H1 (cell line): ENCODE results near the gene LIX1L. TPM values are rescaled to one million over a fixed set of nuclear protein-coding genes. Genes with fewer than 3 reads are reported as not detected.

Experiments
- CHD7 ChIP-seq: fragments of 300-600 bp; sonication (generic); IDR thresholded peaks from 2 replicates; pipeline ENCODE4 v1.7.1; 2012; ENCODE audit warnings: low read length, moderate library complexity, mild to moderate bottlenecking, inconsistent platforms; ENCODE audit not compliant: insufficient replicate concordance
- CTBP2 ChIP-seq: IDR thresholded peaks from 2 replicates; pipeline ENCODE4 v1.7.0; 2011; ENCODE audit warnings: borderline replicate concordance, mild to moderate bottlenecking, moderate library complexity, mixed read lengths, low read length; ENCODE audit not compliant: insufficient read depth, insufficient read length
- EP300 ChIP-seq, 2 experiments: IDR thresholded peaks; 1 replicate in 1 of 2; 2 replicates in 1 of 2; pipeline ENCODE4 v1.6.1; 2011 to 2012; ENCODE audit warnings: low read depth in 2 of 2, low read length in 2 of 2, mild to moderate bottlenecking in 2 of 2, borderline replicate concordance in 1 of 2, inconsistent platforms in 1 of 2, moderate library complexity in 1 of 2
- EZH2 ChIP-seq: fragments of 200-600 bp; sonication (generic); IDR thresholded peaks from 2 replicates; pipeline ENCODE4 v1.7.1; 2012; ENCODE audit warnings: low read depth, mild to moderate bottlenecking, moderate library complexity, low read length, inconsistent platforms; ENCODE audit not compliant: severe bottlenecking
- JUND ChIP-seq: IDR thresholded peaks from 2 replicates; pipeline ENCODE4 v1.6.1; 2011; ENCODE audit warnings: mild to moderate bottlenecking, improper control_type of control experiment, low read length
- PHF8 ChIP-seq: fragments of 200-600 bp; sonication (generic); conservative IDR thresholded peaks from 2 replicates; pipeline ENCODE4 v1.7.1; 2012; ENCODE audit warnings: low read depth, mild to moderate bottlenecking, inconsistent platforms, low read length, moderate library complexity
- RNF2 ChIP-seq: fragments of 200-900, 300-1000 bp; sonication (generic); IDR thresholded peaks from 2 replicates; pipeline ENCODE4 v1.7.1; 2016; ENCODE audit warnings: borderline replicate concordance, low read depth, mild to moderate bottlenecking, antibody characterized with exemption, low read length; ENCODE audit not compliant: poor library complexity, severe bottlenecking; ENCODE audit errors: missing control alignments
- SP2 ChIP-seq: IDR thresholded peaks from 2 replicates; pipeline ENCODE4 v1.6.1; 2012; ENCODE audit warnings: mild to moderate bottlenecking, low read length, inconsistent platforms
- TCF12 ChIP-seq: IDR thresholded peaks from 2 replicates; pipeline ENCODE4 v1.6.1; 2011; ENCODE audit warnings: low read depth, mild to moderate bottlenecking, low read length
- polyA plus RNA-seq, 7 experiments: library from polyadenylated mRNA; depleted of rRNA in 3 of 7; stranded (reverse) in 5 of 7; unstranded in 2 of 7; fragments of >200 nt in 5 of 7; fragments of 200-250 nt in 2 of 7; gene quantifications; 1 replicate in 5 of 7; 2 replicates in 1 of 7; 4 replicates in 1 of 7; pipeline versions ENCODE4 v1.2.1 to v1.2.3, GENCODE V29; 2011 to 2013; ENCODE audit warnings: missing spikeins in 2 of 7, mixed read lengths in 2 of 7
- total RNA-seq: library from RNA; stranded (reverse); fragmentation: NEBNext Ultra II Directional; extraction: Animal tissue kit (Norgen Biotek cat#: 25700); gene quantifications from 2 replicates; pipeline ENCODE4 v1.2.1, GENCODE V29; 2021

Gene LIX1L
- total and polyA plus RNA-seq, 2 of the 8 experiments (the other 6 are each of a cell fraction or from before 2014, with no cell fraction given): 2.9 to 3.7 TPM

GRCh38 chr1:145927063-145927886 is 30.5 kb downstream of the LIX1L start, which contains the start of gene RBM8A (continued):
- TF ChIP-seq CHD7 (no peak), CTBP2 (no peak), TCF12 (no peak), SP2 (no peak), RNF2 (no peak), JUND (no peak), EP300 (IDR thresholded peaks at IDR 0.05; ENCODE audit: borderline replicate concordance in 1 of 2, low read depth in 2 of 2, low read length in 2 of 2) (no peak), PHF8 (peak; percentile 95), EZH2 (no peak)
